Measurements from ENCODE around the gene HLCS. TPM values are rescaled to one million over a fixed set of nuclear protein-coding genes. Genes with fewer than 3 reads are reported as not detected.
A peak's percentile ranks its signal among the peaks of the same experiment; 100 is the strongest.

HLCS gene
- total RNA-seq, 6 experiments from 2014 or later, result 12.6 to 19.1 (median 16.0) TPM

DNA sequence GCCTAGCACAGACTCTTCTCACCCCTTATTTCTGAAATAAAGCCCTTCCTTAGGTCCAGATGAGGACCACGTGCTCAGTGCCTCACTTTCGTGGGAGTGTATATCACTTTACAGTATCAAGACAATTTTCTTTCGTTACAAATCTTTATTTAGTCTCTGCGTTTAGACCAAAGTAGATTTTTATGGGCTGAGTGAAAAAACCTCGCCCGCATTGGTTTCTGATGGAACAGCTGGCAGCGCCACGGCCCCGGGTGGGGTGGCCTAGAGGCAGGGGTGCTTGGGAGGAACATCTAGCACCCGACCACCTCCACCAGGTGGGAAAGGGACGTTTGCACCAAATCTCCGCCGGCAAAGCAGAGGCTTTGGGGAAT lies 260.0 kb downstream of the HLCS start:
- 12% methylated on average over 13 of the region's 13 CpGs for WGBS (ENCODE audit: insufficient coverage, low coverage, low lambda C conversion rate, missing lambda C conversion rate)
- DNase-seq, result peak in 1 of 3 donors; percentile 15
- Histone ChIP-seq H3K9me3 (no peaks in the 10 kb centered on the region), H3K36me3 (no peaks in the 10 kb centered on the region), H3K4me3 (no peak overlapping the region), H3K27me3 (peaks cover 32 to 91% of the 10 kb centered on the region in 2 donors), H3K27ac (no peak overlapping the region), H3K4me1 (peaks cover 0 to 28% (median 3%) of the 10 kb centered on the region in 4 donors)
- ATAC-seq, result no peak
- TF ChIP-seq, protein P1, sequence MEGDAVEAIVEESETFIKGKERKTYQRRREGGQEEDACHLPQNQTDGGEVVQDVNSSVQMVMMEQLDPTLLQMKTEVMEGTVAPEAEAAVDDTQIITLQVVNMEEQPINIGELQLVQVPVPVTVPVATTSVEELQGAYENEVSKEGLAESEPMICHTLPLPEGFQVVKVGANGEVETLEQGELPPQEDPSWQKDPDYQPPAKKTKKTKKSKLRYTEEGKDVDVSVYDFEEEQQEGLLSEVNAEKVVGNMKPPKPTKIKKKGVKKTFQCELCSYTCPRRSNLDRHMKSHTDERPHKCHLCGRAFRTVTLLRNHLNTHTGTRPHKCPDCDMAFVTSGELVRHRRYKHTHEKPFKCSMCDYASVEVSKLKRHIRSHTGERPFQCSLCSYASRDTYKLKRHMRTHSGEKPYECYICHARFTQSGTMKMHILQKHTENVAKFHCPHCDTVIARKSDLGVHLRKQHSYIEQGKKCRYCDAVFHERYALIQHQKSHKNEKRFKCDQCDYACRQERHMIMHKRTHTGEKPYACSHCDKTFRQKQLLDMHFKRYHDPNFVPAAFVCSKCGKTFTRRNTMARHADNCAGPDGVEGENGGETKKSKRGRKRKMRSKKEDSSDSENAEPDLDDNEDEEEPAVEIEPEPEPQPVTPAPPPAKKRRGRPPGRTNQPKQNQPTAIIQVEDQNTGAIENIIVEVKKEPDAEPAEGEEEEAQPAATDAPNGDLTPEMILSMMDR (IDR thresholded peaks at IDR 0.05), result no peak
- TF ChIP-seq POLR2A (IDR thresholded peaks at IDR 0.05), result no peak
- intact Hi-C loops (cut with DNase I), result no loop called here

DNA sequence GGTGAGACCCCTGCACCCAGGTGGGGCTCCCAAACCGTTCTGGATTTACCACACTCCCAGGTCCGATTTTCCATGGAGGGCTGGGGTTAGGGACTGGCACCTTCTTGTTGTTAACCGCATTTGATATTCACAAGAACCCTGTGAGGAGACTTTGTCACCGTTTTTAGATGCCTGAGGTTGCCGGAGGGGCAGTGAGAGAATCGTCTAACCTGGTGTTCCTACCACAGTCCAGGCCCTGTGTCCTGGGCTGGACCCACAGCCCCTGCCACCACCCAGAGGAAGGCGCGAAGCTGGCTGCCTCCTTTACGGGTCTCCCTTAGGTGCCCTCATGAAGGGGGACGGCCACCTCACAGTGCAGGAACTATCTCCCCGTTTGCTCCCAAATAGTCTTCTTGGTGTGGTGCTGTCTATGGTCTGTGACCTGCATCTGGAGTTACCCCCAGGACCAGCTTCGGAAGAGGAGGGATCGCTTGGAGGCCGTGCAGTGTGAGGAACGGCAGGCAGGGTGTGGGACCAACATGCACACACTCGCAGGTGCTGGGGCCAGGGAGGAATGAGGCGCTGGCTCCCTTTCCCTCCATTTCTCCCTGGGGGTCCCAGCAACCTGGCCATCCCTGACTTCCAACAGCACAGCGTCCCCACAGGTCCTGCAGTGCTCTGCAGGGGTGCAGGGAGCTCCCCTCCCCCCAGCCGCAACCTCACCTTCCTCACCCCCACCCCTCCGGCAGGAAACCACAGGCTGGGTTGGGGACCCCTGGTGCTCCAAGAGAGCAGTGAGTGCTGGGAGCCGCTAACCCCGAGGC lies 260.6 kb downstream of the HLCS start:
- no peak for ATAC-seq

DNA sequence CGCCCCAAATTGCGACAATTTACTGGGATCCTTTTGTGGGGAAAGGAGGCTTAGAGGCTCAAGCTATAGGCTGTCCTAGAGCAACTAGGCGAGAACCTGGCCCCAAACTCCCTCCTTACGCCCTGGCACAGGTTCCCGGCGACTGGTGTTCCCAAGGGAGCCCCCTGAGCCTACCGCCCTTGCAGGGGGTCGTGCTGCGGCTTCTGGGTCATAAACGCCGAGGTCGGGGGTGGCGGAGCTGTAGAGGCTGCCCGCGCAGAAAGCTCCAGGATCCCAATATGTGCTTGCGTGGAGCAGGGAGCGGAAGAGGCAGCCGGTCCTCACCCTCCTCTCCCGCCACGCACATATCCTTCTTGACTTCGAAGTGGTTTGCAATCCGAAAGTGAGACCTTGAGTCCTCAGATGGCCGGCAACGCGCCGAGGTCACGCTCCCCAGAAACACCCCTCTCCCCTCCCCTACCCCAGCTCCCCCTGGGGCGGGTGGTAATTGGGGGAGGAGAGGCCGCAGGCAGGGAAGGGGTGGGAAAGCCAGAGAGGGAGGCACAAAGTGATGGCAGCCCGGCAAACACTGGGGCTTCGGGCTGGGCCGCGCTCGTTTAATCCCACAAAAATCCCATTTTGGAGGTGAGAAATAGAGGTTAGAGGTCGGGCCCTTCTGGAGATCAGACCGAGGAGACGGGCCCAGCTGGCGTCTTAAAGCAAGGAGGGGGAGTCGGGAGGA lies 261.4 kb downstream of the HLCS start:
- TF ChIP-seq POLR2A (IDR thresholded peaks at IDR 0.05), result no peak
- WGBS (ENCODE audit: insufficient coverage, low coverage, low lambda C conversion rate, missing lambda C conversion rate), result 4% methylated on average over 28 of the region's 39 CpGs
- no peaks in the 10 kb centered on the region for H3K36me3 ChIP-seq
- no peak overlapping the region for H3K27ac ChIP-seq
- no peaks in the 10 kb centered on the region for H3K9me3 ChIP-seq
- H3K4me3 ChIP-seq, result no peak overlapping the region
- H3K4me1 ChIP-seq, result peaks cover 0 to 36% (median 3%) of the 10 kb centered on the region in 4 donors
- intact Hi-C loops (cut with DNase I), result no loop called here
- ATAC-seq (no peak), DNase-seq (peak in 1 of 3 donors; percentile 33)
- H3K27me3 ChIP-seq, result peaks cover 40 to 91% of the 10 kb centered on the region in 2 donors

More for the DNA sequence above, 260.6 kb downstream of the HLCS start:
- DNase-seq, result peak in 1 of 3 donors; percentile 30
- no peak for TF ChIP-seq POLR2A (IDR thresholded peaks at IDR 0.05)
- TF ChIP-seq, protein P1 (IDR thresholded peaks at IDR 0.05), result peak in 1 of 4 donors; percentile 7
- intact Hi-C loops (cut with DNase I), result no loop called here
- H3K4me3 ChIP-seq, result no peak overlapping the region
- no peaks in the 10 kb centered on the region for H3K9me3 ChIP-seq
- no peak overlapping the region for H3K27ac ChIP-seq
- H3K27me3 ChIP-seq, result peaks cover 33 to 91% of the 10 kb centered on the region in 2 donors
- peaks cover 0 to 33% (median 3%) of the 10 kb centered on the region in 4 donors for H3K4me1 ChIP-seq
- 2% methylated on average over 4 of the region's 22 CpGs for WGBS (ENCODE audit: insufficient coverage, low coverage, low lambda C conversion rate, missing lambda C conversion rate)
- H3K36me3 ChIP-seq, result no peaks in the 10 kb centered on the region

DNA sequence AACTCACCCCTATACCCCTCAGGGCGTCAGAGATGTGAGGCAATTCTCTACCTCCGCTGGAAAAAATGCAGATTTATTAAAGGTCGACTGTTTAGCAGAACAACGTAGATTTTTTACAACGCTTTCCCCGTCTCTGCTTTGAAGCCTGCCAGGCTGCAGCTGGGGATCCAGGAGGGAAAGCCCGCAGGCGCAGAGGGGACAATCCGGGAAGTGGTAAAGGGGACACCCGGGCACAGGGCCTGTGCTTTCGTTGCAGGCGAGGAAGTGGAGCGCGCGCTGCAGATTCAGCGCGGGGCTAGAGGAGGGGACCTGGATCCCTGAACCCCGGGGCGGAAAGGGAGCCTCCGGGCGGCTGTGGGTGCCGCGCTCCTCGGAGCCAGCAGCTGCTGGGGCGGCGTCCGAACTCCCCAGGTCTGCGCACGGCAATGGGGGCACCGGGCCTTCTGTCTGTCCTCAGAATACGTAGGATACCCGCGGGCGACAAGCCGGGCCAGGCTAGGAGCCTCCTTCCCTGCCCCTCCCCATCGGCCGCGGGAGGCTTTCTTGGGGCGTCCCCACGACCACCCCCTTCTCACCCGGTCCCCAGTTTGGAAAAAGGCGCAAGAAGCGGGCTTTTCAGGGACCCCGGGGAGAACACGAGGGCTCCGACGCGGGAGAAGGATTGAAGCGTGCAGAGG lies 262.1 kb downstream of the HLCS start:
- intact Hi-C loops (cut with DNase I), result no loop called here
- no peaks in the 10 kb centered on the region for H3K36me3 ChIP-seq
- 9% methylated on average over 10 of the region's 49 CpGs for WGBS (ENCODE audit: insufficient coverage, low coverage, low lambda C conversion rate, missing lambda C conversion rate)
- DNase-seq (no peak), ATAC-seq (no peak)
- peaks cover 38 to 91% of the 10 kb centered on the region in 2 donors for H3K27me3 ChIP-seq
- TF ChIP-seq POLR2A (IDR thresholded peaks at IDR 0.05), result no peak
- TF ChIP-seq, protein P1 (IDR thresholded peaks at IDR 0.05), result no peak
- no peak overlapping the region for H3K27ac ChIP-seq
- H3K4me3 ChIP-seq, result no peak overlapping the region
- H3K9me3 ChIP-seq, result no peaks in the 10 kb centered on the region
- peaks cover 0 to 37% (median 3%) of the 10 kb centered on the region in 4 donors for H3K4me1 ChIP-seq

Measured in right lobe of liver (tissue), 6 donors.